Endothelial cell (in vitro differentiated cells): Measurements from ENCODE around the gene SCNN1A. TPM values are rescaled to one million over a fixed set of nuclear protein-coding genes. Genes with fewer than 3 reads are reported as not detected.
A peak's percentile ranks its signal among the peaks of the same experiment; 100 is the strongest.

Experiments used
- DNase-seq: peaks from one replicate; pipeline ENCODE4 v3.0.0; 2021; ENCODE audit warnings: low spot score
- H3K27ac Mint-ChIP-seq: one replicate; pipeline ENCODE4 v1.8.0; 2021; ENCODE audit warnings: mixed read lengths, inconsistent platforms; ENCODE audit not compliant: unreplicated experiment
- H3K27me3 Mint-ChIP-seq: one replicate; pipeline ENCODE4 v1.8.0; 2021; ENCODE audit warnings: mild to moderate bottlenecking, moderate library complexity, mixed read lengths, inconsistent platforms; ENCODE audit not compliant: unreplicated experiment
- H3K36me3 Mint-ChIP-seq: one replicate; pipeline ENCODE4 v1.8.0; 2021; ENCODE audit warnings: mild to moderate bottlenecking, low read depth, mixed read lengths, inconsistent platforms; ENCODE audit not compliant: unreplicated experiment
- H3K4me1 Mint-ChIP-seq: one replicate; pipeline ENCODE4 v1.8.0; 2021; ENCODE audit warnings: mild to moderate bottlenecking, mixed read lengths, inconsistent platforms; ENCODE audit not compliant: unreplicated experiment
- H3K4me3 Mint-ChIP-seq: one replicate; pipeline ENCODE4 v1.8.0; 2021; ENCODE audit warnings: mild to moderate bottlenecking, mixed read lengths, inconsistent platforms; ENCODE audit not compliant: unreplicated experiment
- H3K9me3 Mint-ChIP-seq: one replicate; pipeline ENCODE4 v1.8.0; 2021; ENCODE audit warnings: mixed read lengths, inconsistent platforms; ENCODE audit not compliant: unreplicated experiment
- total RNA-seq: library from RNA; stranded (reverse); fragmentation: NEBNext Ultra II Directional; extraction: Animal tissue kit (Norgen Biotek cat#: 25700); gene quantifications from one replicate; pipeline ENCODE4 v1.2.1, GENCODE V29; 2021; ENCODE audit not compliant: unreplicated experiment
- TF ChIP-seq, protein P1 (sequence below): fragments of 200-600 bp; sonication (generic); IDR thresholded peaks from one replicate; pipeline ENCODE4 v1.5.0; 2021; ENCODE audit warnings: antibody characterized with exemption; ENCODE audit not compliant: unreplicated experiment

Gene SCNN1A
- total RNA-seq, 1 donor from 2014 or later = 2.2 TPM

- no peaks in the 10 kb centered on the region for H3K9me3 Mint-ChIP-seq
- H3K4me3 Mint-ChIP-seq = no peak overlapping the region
- no peak overlapping the region for H3K27ac Mint-ChIP-seq
- peaks cover 13% of the 10 kb centered on the region for H3K4me1 Mint-ChIP-seq
- DNase-seq = no peak
- H3K27me3 Mint-ChIP-seq = peaks cover 13% of the 10 kb centered on the region
- H3K36me3 Mint-ChIP-seq = no peaks in the 10 kb centered on the region
- TF ChIP-seq, protein P1, sequence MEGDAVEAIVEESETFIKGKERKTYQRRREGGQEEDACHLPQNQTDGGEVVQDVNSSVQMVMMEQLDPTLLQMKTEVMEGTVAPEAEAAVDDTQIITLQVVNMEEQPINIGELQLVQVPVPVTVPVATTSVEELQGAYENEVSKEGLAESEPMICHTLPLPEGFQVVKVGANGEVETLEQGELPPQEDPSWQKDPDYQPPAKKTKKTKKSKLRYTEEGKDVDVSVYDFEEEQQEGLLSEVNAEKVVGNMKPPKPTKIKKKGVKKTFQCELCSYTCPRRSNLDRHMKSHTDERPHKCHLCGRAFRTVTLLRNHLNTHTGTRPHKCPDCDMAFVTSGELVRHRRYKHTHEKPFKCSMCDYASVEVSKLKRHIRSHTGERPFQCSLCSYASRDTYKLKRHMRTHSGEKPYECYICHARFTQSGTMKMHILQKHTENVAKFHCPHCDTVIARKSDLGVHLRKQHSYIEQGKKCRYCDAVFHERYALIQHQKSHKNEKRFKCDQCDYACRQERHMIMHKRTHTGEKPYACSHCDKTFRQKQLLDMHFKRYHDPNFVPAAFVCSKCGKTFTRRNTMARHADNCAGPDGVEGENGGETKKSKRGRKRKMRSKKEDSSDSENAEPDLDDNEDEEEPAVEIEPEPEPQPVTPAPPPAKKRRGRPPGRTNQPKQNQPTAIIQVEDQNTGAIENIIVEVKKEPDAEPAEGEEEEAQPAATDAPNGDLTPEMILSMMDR = no peak
These were observed 20.6 kb downstream of the SCNN1A start for GRCh38 chr12:6354495-6355393.

DNA sequence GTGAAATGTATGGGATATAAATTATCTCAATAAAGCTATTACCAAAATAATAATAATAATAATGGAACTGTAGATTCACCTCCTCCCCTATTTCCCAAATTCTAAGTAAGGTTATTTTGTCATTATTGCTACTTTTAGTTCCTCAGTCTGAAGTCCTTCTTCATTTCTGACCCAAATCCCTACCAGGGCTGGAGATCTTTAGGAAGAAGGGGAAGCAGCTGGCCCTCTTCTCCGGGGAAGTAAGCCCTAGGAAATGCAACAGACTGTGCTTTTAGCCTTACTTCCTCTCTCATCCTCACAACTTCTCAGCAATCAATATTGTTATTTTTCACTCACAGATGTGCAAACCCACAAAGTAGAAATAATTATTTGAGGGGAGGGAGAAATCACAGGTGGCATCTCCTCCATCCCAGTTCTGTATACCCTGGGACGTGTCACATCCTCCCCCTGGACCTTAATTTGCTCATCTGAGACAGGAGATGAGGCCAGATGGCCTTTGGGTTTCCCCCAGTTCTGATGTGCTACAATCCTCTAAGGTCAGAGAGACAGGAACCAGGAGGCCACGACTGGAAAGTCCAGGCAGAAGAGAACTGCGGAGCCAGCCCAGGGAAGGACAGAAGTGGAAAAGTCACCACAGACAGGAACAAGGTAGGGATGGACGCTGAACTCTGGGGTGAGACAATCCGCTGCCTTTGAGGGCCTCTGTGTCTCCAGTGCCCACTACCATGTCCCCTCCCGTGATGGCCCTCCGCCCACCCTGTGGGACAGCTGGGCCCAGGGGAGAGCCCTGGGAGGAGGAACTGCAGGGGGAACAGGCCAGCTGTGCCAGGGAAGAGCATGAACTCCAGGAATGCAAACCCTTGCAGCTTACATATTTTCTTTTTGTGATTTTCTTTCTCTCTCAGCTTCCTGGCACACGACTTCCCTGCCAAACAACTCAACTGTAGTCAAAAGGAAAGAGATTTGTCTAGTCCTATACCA is 22.9 kb downstream of the SCNN1A start:
- no peaks in the 10 kb centered on the region for H3K36me3 Mint-ChIP-seq
- peaks cover 11% of the 10 kb centered on the region for H3K27me3 Mint-ChIP-seq
- H3K27ac Mint-ChIP-seq = peak overlapping the region; percentile 61
- TF ChIP-seq, protein P1 = no peak
- no peaks in the 10 kb centered on the region for H3K9me3 Mint-ChIP-seq
- H3K4me1 Mint-ChIP-seq = peaks cover 13% of the 10 kb centered on the region
- no peak overlapping the region for H3K4me3 Mint-ChIP-seq
- DNase-seq = no peak

DNA sequence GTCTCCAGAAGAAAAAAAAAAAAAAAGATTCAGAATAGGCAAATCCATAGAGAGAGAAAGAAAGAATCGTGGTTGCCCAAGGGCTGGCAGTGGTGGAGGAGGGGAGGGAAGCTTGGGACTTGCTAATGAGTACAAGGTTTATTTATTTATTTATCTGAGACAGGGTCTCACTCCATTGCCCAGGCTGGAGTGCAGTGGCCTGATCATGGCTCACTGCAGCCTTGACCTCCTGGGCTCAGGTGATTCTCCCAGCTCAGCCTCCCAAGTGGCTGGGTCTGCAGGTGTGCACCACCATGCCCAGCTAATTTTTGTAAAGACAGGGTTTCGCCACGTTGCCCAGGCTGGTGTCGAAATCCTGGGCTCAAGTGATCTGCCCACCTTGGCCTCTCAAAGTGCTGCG is 23.7 kb downstream of the SCNN1A start:
- no peak overlapping the region for H3K27ac Mint-ChIP-seq
- peaks cover 19% of the 10 kb centered on the region for H3K4me1 Mint-ChIP-seq
- peaks cover 13% of the 10 kb centered on the region for H3K27me3 Mint-ChIP-seq
- H3K36me3 Mint-ChIP-seq = no peaks in the 10 kb centered on the region
- DNase-seq = no peak
- TF ChIP-seq, protein P1 = no peak
- no peak overlapping the region for H3K4me3 Mint-ChIP-seq
- no peaks in the 10 kb centered on the region for H3K9me3 Mint-ChIP-seq

DNA sequence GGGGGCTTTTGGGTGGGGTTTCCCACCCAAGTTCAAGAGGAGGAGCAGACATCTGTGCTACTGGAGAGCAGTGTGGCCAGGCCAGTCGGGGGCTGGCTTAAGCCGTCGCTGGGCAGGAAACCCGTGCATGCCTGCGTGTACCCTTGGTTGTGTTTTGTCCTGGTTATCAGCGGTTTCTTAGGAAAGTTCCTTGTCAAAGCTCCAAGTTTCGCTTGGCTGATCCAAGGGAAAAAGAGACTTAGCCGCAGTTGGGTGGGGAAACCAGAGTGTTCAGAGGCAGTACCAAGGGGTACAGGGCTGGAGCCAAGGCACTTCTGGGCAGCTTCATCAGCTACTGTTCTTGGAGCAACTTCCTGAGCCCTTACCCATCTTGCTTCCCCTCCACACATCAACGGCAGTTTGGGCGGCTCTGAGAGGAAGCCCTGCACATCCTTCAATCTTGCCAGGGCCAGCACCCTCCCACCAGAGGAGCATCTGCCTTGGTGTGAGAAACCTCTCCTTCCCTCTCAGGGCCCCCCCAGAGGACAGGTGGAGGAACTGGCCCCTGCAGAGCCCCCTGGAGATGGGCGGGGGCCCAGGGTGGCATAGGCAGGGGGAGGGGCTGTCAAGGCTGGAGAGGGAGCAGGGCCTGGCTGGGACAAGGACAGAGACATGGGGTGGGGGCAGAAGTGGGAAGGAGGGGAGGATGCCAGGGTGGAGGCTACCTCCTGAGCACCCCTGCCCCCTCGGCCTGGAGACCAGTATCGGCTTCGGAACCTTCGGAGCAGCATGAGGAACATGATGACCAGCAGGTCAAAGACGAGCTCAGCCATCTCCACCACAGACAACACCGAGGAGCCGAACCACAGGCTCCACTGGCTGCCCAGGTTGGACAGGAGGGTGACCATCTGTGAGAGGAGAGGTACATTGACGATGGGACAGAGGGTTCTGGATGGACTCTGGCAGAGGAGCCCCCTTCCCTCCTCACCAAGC is 27.7 kb downstream of the SCNN1A start:
- H3K27ac Mint-ChIP-seq = no peak overlapping the region
- H3K9me3 Mint-ChIP-seq = no peaks in the 10 kb centered on the region
- TF ChIP-seq, protein P1 = no peak
- peaks cover 7% of the 10 kb centered on the region for H3K27me3 Mint-ChIP-seq
- no peak for DNase-seq
- H3K36me3 Mint-ChIP-seq = peaks cover 4% of the 10 kb centered on the region
- H3K4me3 Mint-ChIP-seq = no peak overlapping the region
- H3K4me1 Mint-ChIP-seq = peaks cover 33% of the 10 kb centered on the region
